ENCODE results near the gene HYDIN.
"Not testable (repeated sequence)": the region's sequence is repeated elsewhere in the genome, so short reads cannot be mapped to it uniquely, and the experiment has no call there.

Gene HYDIN

DNA sequence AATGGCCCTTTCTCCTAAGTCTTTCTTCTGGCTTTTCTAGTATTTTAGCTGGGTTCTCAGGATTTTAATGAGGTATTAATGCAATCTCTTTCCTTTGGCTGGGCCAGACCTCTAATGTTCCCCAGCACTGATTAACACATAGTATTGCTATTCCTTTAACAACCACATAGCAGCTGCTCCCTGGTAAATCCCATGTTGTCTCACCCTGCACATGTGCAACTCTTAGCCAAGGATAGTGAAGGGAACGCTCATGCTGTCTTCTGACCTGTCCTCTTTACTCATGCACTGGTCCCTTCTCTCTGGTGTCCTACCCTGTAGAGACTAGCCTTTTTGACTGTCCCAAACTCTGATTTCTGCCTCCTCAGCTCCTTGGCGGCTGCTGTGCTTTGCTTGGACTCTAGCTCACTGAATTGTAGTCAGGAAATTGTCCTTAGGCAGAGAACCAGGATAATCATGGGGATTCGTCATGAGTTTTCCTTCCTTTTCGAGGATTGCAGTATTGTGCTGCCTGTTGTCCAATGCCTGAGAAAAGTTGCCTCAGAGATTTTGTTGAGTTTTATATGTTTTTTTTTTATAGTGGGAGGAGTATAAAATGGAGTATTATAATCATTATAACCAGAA lies 406.9 kb downstream of the HYDIN start:
- not testable (repeated sequence) for DNase-seq (ENCODE audit: low read depth)

GRCh38 chr16:70822734-70823133 lies 407.8 kb downstream of the HYDIN start:
- not testable (repeated sequence) for DNase-seq (ENCODE audit: low read depth)

DNA sequence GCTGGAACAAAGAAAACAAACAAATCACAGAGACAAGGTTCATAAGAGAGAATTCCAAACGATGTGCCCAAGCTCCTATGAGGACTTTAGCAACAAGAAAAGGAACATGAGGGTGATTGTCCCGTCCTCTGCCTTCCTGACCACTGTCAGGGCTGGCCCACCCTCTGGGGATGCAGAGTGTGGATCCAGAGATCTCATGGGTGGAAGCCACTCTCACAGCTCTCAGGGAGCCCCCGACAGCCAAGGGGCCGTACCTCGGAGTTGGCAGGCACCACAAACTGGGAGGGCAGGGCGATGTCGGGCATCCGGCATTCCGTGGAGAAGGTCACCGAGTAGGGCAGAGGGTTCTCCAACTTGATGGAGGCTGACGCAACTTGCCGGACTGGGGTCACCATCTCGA lies 412.4 kb downstream of the HYDIN start:
- DNase-seq (ENCODE audit: low read depth): not testable (repeated sequence)

DNA sequence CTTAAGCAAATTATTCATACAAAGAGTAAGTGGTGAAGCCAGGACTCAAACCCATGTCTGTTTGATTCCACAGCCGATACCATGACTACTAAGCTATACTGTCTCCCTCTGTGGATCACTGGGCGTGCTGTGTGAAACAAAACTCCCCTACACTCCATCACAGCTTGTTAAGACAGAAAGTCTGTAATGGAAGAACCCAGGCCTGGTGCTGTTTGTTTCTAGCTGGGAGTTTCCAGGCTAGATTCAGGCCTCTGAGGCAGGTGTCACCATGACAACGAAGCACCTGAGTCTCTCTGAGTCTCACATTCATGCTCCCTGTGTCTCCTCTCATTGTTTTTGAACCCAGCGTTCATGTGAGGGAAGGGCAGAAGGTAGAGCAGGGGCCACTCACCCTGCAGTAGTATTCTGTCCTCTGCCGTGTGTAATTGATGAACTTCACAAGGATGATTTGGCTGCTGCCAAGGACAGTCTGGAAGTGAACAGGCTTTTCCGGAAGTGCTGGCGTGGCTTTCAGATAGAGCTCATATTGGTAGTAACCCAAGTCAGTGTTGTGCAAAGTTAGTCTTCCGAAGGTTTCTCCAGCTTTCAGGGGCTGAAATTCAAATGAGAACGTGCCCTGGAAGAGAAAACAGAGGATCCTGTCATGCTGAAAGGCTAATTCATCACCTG lies 421.0 kb downstream of the HYDIN start:
- DNase-seq (ENCODE audit: low read depth): no peak

DNA sequence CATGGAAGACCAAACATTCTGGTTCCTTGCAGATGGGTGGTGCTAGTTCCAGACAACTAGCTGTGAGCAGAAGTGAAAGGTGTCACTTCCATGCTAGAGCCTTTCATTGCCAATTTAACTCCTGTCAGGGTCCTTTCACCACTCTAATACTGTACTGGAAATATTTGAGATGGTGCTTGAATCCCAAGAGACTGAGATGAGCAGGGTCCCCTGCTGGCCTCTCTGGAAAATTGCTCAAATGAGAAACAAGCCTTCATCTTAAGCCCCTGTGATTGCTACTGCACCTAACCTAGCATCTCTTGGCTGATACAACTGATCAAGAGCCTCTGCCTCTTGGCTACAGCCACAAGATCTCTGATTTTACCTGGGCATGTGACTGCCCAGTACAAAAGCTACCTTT lies 422.2 kb downstream of the HYDIN start:
- DNase-seq (ENCODE audit: low read depth): no peak

- no peak for DNase-seq (ENCODE audit: low read depth)
These were observed 424.7 kb downstream of the HYDIN start for GRCh38 chr16:70805787-70806186.

DNA sequence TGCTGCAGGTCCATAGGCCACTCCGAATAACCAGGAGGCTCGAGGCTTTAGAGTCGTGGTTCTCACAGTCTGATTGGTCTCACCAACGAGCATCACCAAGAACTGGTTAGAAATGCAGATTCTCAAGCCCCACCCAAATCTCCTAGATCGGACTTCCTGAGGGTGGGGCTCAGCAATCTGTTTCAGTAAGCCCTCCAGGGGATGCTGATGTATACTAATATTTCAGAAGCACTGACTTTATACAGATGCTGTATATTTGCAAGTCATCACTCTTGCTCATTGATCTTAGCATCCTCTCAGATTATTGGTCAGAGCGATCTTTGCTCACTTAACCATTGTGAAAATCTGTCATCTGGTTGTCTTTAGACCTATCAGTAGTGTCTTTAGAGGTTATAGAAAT lies 425.1 kb downstream of the HYDIN start:
- DNase-seq (ENCODE audit: low read depth): no peak

GRCh38 chr16:70804734-70805169 lies 425.8 kb downstream of the HYDIN start:
- DNase-seq (ENCODE audit: low read depth): no peak

GRCh38 chr16:70804153-70804733 lies 426.3 kb downstream of the HYDIN start:
- DNase-seq (ENCODE audit: low read depth): no peak

- DNase-seq (ENCODE audit: low read depth): no peak
These were observed 427.2 kb downstream of the HYDIN start for GRCh38 chr16:70803319-70803718.

GRCh38 chr16:70801611-70802010 lies 428.9 kb downstream of the HYDIN start:
- no peak for DNase-seq (ENCODE audit: low read depth)

DNA sequence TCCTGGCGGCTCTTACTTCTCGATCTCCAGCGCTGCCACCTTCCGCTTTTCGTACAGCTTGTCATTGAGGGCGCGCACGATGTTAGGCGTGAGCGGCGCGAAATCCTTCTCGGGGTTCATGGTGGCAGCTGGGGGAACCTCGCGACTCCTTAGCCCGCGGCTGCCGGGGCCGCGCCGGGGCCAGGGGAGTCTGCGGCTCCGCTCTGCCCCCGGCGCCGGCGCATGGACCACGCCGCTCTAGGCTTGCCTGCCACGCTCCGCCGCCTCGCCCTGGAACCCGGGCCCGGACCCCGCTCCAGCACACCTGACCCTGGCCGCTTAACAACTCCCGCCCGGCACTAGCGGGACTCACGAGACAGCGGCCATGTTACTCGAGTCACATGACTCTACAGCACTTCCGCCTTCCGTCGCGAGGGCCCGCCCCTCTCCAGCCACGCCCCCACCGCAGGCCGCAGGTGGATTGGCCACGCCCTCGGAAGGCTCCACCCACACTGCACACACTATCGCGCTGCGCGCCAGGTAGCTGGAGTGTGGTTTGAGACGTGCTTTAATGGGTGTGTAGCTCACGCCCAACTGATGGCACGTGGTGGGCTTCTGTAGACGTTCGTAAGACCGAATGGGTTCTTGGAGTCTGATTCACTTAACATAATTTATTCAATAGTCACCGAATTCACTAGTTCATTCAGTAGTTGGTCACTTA lies 429.6 kb downstream of the HYDIN start, which contains the start of gene VAC14:
Gene VAC14, minus strand, starts transcription at position 378 of the 700 bp plus-strand sequence. Its CDS starts 258 bp downstream, at position 120.
- peak; percentile 92 for DNase-seq (ENCODE audit: low read depth)

DNA sequence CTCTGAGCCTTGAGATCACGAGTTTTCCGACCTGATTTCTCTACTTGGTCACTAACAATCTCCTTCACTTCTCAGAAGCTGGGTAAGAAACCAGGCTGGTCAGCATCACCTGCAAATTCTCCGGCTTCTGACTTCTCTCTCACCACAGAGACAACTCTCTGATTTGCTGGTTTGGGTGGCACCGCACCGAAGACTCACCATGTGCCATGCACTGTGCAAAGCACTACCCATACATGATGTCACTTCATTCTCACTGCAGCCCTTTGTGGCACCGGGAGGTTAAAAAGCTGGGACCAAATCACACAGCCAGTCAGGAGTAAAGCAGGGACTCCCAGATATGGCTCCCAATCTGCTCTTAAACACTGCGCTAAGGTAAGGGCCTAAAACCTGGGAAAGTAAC lies 430.2 kb downstream of the HYDIN start:
- DNase-seq (ENCODE audit: low read depth): no peak

GRCh38 chr16:70796301-70796700 lies 434.2 kb downstream of the HYDIN start:
- DNase-seq (ENCODE audit: low read depth): no peak

GRCh38 chr16:70795296-70795912 lies 435.1 kb downstream of the HYDIN start:
- no peak for DNase-seq (ENCODE audit: low read depth)

DNA sequence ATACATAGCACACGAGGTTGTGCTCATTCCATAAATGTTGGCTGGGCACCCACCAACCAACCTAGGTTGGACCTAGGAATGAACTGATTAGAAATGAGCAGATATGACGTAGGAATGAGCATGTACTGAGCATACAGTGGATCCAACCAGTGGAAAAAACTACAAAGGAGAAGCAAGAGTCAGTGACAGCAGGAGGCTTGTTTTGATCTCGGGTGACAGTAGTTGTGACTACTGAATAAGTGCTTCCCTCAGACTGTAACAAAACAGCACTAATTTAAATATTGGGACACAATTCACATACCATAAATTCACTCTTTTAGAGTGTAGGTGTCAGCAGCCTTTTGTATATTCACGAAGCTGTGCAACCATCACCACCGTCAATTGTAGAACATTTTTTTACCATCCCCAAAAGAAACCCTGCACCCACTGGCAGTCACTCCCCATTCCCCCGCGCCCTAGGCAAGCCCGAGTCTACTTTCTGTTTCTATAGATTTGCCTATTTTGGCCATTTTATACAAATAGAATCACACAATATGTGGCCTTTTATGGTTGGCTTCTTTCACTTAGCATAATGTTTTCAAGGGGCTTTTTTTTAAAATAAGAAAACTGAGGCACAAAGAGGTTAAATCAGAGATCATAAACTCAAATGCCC lies 436.5 kb downstream of the HYDIN start:
- no peak for DNase-seq (ENCODE audit: low read depth)

- no peak for DNase-seq (ENCODE audit: low read depth)
These were observed 439.7 kb downstream of the HYDIN start for GRCh38 chr16:70790815-70791214.

- DNase-seq (ENCODE audit: low read depth): no peak
These were observed 440.7 kb downstream of the HYDIN start for GRCh38 chr16:70789595-70790447.

DNA sequence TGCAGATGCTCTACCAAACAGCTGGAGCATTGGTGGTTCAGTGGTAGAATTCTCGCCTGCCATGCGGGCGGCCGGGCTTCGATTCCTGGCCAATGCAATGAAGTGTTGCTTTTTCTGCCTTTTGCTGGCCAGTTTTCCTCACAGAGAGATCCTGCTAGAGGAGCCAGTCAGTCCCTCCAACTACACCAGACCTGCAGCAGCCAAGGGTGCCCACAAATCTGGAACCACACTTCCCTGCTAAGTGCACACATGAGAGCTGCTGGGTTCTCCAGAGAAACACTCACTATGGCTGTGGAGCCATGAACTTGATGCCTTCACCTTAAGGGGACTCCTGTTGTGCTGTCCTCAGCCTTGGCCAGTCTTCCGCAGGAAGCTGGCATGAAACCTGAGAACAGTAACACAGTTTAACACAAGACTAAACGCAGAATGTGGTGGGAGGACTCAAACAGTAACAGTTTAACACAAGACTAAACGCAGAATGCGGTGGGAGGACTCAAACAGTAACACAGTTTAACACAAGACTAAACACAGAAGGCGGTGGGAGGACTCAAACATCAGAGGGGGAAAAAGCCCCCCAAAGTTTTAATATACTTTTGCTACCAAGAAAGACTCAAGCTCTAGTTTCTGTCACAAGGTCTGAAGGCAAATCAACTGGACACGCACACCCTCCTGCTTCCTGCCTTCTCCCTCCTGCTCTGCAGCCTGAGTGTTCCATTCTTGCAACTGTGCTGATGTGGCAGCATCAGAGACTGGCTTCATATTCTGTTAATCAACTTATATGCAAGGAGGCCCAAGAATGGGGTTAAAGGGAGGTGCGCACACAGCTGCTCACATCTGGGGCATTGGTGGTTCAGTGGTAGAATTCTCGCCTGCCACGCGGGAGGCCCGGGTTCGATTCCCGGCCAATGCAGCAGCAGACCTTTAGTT lies 441.6 kb downstream of the HYDIN start:
- no peak for DNase-seq (ENCODE audit: low read depth)
